HG03565 (cell line): Measurements from ENCODE around the gene BEGAIN.

Experiments
- ATAC-seq: cut with Tn5 transposase; IDR thresholded peaks from one replicate; pipeline ENCODE4 v1.9.1; 2021; ENCODE audit warnings: mild to moderate bottlenecking, moderate library complexity; ENCODE audit not compliant: unreplicated experiment

The BEGAIN gene

DNA sequence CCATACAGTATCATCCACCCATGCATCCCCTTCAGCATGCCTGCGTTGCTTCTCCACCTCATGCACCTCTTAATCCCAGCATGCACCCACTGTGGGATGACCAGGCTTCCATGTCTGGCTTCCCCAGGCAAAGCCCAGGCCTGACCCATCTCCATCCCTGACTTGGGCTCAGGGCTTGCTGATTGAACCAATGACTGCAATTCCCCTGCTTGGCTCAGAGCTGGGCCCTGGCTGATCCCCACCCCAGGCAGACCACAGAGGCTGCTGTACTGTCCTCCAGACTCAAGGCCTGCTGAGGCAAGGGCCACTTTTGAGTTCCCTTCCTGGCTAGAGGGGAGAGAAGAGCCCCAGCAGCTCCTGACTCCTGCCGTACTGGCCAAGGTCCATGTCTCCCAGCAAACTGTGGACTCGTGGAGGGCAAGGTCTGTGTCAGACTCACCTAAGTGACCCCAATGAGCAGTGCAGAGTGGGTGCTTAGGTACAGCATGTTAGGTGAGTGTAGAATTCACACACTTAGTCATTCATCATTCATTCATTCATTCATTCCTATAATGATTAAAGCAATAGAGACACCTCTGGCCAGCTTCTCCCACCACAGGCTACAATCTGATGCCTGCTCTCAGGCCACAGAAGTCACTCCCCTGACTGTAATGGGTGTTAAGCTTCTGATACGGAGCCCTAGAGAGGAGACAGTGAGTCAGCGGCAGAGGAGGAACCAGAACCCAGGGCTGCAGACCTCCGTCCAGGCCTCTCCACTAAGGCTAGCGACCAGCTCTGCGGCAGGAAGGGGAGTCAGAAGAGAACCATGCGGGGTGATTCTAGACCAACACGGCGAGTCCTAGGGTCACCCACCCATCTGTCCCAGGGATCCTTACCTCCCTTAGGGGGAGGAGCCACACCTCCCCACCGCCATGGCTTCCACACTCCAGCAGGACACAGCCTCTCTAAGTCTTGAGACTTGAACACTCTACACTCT, 2.9 kb downstream of the BEGAIN start:
- no peak for ATAC-seq

DNA sequence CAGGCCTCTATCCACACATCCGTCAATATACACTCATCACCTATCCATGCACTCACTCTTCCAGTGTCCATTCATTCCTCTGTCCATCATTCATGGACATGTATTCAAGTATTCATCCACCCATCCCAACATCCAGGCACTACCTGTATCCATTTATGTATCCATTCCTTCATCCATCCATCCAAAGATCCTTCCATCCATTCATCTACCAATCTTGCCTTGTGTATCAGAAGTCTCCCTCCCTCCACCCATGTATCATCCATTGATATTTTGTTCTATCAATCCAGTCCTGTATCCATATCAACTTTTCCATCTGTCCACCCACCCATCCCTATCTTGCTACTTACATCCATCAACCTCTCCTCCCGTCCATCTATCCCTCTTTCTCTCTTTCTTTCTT, 4.0 kb downstream of the BEGAIN start:
- ATAC-seq: no peak

DNA sequence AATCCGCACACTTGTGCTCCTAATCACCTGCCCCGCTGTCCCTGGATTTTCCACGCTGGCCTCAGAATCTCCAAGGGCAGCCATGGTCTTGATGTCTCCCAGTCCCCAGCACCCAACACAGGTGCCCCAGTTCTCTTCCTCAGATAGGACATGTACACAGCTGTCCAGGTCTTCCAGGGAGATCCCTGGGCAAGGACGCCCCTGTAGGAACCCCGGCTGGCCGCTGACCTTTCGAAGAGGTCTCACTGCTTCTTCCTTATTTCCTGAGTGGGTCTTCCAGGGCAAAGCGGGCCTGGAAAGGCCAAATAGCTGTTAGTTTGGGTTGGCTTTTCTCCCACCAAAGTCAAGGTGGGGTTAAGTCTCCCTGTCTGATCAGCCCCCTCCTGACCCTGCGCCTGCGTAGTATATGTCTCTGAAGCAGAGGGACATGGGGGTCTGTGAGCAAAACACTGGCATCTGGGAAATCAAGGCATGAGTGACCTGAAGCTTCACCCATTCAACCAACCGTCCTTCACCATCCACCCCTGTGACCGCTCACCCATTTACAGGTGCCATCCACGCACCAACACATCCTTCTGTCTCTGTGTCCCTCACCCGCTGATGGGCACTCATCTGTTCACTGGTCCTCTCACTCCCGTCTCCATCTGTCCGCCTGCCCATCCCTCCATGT, 4.6 kb downstream of the BEGAIN start:
- no peak for ATAC-seq

DNA sequence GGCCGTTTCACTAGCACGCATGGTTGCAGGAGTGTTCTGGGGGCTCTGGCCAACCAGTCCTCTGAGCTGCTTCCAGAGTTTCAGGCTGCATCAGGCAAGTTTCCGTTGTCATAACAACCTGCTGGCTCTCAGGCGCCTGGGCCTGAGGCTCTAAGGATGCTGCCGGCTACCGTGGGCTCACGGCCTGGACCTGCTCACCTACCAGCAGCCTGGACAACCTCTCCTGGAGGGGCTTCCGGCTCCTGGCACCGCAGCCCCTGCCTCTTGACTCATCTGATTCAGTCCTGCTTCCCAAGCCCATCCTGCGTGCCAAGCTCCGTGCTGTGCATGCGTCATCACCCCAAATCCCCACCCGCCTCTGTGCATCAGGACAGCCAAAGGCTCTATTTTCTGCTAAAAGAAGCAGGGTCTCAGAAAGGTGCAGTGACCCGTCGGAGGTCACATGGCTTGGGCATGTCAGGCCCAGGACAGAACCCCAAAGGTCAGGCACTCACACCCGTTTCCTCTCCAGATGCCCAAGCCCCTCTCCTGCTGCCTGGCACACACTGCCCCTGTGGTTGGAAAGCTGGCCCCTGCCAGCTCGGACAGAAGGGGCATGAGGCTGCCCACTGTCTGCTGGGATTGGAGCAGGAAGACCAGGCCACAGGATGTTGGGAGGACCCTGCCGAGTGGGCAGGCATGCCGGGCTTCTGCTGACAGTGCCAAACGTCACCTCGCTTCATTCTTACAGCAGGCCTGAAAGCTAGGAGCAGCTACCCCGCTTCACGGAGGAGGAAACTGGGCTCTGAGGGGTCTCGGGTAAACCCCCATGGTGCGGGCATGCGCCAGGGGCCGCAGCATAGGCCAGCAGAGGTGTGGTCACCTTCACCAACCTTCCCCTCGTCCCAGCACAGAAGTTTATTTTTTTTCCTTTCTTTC, 5.7 kb downstream of the BEGAIN start:
- ATAC-seq: no peak

DNA sequence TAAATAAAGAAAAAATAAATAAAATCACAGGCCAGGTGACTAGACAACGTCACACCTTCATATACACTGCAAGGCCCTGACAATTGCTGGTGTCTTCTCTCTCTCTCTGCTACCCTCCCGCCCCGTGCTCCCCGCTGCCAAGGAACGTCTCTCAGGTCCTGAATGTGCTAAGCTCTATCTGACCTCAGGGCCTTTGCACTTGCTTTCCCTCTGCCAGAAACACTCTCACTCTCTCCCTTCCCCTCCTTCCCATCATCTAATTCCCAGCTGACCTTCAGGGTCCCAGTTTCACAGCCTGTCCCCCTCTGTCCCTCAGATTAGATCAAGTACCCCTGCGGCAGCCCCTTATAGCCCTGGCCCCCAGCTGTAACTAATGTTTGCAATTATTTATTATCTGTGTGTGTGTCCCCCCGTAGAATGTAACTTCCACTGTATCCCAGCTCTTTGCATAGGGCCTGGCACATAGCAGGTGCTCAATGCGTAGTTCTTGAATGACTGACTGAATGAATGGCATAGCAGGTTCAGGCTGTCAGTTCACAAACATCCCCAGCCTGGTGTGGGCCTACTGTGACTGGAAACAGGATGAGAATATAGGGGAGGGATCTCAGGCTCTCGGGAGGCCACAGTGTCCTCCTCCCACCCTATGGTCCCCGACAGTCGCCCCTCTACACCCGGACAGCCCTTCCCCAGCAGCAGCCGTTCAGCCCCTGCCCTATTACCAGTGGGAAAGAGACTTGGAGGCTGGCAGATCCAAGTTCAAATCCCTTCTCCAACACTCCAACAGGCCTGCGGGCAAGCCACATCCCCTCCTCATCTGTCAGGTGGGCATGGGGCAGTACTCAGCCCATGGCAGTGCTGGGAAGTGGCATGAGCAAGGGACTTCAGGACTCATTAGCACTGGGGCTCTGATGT, 6.6 kb downstream of the BEGAIN start:
- no peak for ATAC-seq

DNA sequence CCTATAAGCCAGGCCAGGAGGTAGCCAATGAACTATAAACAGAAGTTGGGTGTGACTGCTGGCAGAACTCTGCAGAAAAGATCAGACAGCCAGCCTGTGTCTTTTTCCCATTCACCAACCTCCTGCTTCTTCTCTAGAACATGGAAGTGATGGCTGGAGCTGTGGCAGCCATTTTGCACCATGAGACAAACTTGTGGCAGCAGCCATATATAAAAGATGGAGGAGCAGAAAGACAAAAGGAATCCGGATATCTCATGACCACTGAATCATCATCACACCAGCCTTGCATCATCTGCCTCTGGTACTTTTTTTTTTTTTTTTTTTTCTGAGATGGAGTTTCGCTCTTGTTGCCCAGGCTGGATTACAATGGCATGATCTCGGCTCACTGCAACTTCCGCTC, 8.7 kb downstream of the BEGAIN start:
- ATAC-seq: no peak

DNA sequence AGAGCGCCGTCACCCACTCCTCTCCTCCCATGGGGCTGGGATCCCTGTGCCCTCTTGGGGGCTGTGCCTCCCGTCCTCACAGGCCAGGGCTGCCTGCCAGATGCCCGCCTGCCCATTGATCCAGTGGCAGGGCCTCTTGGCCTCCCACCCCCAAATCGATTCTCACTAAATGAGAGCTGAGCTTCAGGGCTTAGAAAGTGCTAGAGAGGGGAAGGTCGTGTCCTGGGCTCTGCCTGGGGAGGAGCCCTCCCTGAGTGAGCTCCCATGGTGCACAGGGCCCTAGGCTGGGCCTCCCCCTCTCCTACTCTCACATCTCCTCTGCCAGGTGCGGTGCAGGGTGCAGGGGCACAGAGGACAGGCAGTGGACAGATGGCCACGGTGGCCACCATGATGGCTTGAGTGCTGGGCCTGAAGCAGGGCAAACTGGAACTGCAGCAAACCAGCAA, 9.2 kb downstream of the BEGAIN start:
- no peak for ATAC-seq

DNA sequence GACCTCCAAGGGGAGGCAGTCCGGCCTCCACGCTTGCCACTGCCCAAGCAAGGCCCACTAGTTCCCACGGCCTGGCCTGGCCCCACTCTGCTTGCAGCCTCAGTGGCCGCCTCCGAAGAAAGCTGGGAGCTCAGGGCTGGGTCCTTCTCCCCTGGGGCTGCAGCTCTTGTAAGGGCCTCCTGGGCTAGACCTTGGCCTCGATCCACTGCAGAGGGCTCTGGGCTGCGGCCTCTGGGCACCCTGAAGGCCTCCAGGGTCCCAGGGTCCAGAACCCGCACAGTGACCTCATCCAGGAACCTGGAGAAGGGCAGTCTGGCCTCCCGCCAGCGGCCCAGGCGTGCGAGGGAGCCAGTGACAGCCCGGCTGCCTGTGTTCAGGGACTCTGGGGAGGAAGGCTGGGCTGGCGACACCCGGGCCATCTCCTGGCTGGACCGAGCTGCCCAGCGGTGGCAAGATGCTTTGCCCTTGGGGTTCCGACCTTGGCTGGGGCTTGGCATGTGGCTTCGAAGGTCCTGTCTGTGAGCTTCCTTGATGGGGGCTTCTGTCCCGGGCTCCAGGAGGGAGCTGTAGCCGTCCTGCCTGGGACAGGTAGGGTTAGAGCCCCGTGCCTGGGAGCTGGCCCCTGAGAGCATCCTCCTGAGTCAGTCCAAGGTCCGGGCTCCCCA, 9.8 kb downstream of the BEGAIN start:
- ATAC-seq: no peak

DNA sequence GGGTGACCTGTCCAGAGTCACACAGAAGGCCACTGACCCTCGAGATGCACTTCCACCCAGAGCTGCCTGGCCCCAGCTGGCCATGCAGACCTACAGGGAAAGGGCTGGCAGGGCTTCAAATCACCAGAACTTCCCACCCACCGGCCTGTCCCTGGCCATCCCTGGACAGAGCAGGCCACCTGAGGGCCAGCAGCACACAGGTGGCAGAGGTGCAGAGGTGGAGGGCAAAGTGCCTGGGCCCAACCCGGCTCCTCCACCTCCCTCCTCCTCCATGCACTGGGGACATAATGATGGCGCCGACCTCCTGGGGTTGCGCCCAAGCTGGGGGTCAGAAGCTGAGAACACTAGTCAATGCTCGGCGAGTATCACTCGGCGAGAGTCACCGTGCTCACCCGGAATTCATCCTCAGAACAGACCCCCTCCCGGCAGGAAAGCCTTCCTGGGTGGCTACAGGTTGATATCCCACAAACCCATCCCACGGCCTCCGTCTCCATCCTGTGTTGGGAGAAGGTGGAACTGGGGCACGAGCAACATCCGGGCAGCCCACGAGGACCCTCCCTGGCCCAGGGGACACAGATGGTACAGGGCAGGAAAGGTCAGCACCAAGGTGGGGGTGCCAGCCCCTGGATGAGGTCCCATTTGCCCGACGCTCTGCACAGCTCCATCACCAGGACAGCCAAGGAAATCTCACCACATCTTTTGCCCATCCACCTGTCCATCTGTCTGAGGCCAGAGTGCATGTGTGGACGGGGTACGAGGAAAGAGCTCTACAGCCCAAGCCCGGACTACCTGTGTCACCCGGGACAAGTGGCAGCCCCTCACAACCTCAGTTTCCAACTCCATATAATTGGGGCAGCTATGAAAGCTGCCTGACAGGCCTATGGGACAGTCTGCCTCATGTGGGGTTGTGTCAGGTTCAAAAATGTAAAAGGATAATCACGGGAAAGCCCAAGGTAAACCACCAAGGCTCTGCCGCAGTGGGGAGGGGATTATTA, 10.8 kb downstream of the BEGAIN start:
- no peak for ATAC-seq

DNA sequence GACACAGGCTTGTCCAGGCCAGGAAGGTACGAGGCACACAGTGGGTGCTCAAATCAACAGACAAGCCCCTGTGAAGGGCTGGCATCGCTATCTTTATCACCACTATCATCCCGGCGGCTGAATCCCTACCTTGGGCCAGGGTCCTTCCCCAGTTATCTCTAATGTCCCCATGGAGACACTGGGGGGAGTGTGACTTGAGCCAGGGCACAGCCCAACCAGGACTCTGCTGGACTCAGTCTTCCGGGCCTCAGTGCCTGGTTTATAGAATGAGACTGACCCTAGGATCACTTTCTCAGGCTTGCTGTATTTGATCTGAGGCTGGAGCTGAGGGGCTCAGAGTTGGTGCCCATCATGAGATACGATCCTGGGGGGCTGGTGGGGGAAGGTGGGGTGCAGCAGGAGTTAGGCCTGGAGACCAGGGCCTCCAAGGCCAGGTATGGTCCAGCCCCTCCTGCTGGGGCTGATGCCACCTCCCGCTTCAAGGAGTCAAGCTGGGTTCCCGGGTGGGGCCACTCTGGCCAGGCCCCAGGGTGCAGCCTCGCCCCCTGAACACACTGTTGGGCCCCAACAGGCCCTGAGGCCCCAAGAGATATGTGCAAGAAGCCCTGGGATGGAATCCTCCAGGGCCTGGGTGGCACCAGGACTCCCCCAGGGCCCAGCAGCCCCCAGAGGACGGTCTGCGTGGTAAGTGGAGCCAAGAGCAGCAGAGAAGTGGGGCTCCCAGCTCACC, 11.8 kb downstream of the BEGAIN start:
- ATAC-seq: no peak

DNA sequence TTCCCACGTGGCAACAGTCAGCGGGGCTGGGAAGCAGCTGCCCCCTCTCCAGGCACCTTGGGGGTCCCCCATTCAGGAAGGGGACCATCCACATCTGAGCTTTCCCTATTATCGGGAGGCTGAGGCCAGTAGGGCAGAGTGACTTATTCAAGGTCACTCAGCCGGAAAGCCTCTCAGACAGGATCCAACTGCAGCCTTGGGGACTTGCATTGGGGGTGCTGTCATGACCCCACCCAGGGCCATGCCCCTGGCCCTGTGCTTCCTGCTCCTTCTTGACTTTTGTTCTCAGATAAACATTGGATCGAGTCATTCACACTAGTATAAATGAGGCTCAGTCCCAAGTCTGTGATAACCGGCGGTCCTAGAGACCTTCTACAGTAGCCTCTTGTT, 12.6 kb downstream of the BEGAIN start:
- ATAC-seq: no peak

DNA sequence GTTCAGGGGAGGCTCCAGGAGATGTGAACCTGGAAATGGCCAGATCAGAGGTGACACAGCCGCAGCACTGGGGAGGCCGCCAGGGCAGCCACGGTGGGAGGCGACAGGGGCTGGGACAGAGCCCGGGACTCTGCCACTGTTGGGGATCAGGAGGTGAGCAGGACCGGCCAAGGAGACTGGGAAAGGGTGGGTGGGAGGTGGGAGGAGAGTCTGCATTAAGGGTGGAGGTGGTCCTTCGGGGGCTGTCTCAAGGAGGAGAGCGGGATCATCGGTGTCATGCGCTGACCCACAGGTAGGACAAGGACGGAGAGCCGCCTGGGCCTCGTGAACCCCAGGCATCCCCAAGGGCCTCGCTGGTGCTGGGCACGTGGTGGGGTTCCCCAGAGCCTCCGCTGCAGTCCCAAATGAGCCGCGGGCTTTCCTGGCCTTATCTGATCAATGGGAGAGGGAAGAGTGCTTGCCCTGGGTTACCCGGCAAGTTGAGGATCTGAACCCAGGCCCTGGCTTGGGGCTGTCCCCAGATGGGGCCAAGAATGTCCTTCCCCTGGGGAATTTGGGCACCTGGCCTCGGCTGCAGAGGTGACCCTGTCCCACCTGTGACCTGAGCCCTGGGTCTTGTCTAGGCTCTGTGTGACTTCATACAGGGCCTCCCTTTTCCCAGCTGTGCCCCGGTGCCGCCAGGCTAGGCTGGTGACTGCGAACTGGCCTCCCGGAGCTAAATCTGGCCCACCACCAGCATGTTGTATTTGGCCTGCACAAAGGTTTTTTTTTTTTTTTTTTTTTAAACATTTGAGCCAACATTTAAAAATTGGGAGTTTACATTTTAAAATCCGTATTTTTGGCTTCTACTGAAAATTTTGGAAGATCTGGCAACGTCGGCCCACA, 13.2 kb downstream of the BEGAIN start:
- ATAC-seq: no peak

DNA sequence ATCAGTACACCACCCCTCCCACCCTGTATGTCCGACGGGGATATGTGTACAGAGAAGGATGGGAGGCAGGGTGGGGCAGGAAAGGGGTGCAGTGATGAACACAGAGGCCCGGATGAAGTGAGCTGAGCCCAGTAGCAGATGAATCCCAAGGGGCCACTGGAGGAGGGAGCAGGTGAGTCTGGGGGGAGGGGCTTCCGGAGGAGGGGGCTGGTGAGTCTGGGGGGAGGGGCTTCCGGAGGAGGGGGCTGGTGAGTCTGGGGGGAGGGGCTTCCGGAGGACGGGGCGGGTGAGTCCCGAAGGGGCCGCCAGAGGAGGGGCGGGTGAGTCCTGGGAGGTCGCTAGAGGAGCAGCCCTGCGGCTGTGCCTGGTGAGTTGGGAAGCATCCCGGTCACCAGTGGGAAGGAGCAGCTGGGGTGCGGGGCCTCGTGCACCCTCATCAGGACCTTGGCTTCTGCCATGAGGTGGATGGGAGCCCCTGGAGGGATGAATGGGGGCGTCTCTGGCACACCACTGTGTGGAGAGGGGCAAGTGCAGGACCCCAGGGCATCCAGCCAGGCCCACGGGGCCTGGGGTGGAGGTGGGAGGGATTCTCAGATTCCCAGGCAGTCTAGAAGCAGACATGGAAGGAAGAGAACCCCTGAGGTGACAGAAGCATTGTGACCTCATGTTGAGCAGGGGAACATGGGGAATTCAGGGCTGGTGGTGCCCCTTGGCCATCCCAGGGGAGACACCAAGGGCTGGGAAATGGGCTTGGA, 14.0 kb downstream of the BEGAIN start:
- ATAC-seq: no peak

DNA sequence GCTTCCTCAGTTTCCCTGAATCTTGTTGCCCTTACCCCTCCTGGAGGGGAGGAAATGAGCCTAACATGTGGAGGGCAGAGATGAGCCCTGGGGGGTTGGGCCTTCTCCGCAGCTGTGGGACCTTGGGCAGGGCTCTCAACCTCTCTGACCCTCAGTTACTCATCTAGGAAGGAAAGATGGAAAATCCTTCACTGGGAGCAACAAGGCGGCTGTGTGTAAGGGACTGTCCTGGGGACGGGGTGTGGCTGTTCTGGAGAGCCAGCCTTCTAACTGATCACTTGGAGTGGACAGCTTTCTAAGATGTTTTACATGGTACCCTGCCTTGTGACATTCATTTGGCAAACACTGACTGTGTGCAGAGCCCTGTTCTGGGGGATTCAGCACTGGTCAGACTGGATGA, 14.7 kb downstream of the BEGAIN start:
- ATAC-seq: no peak

DNA sequence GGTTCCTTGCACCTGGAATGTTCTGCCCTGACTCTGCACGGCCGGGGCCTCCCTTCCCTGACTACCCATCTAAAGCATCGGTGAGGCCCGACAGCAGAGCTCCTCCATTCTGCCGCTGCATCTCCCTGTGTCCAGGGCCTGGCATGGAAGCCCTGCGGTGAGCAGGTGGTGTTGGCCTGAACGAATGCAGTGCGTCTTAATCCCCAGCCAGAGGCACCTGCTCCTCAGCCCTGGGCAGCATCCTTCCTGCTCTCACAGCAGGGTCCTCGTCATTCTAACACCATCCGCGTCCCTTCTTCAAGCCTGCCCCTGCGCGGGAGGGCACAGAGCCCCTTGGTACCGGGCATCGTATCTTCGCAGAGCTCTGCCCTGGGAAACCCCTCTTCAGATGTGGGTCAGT, 15.4 kb downstream of the BEGAIN start:
- no peak for ATAC-seq
